ACC112 (cell line): ENCODE results near the gene PHTF1.
"Not testable (repeated sequence)": the region's sequence is repeated elsewhere in the genome, so short reads cannot be mapped to it uniquely, and the experiment has no call there.

Experiments
- H2AFZ ChIP-seq: fragments of 200-600 bp; sonication (generic); one replicate; pipeline ENCODE4 v1.6.0; 2017; ENCODE audit warnings: antibody characterized with exemption, low read length; ENCODE audit not compliant: unreplicated experiment
- H3K27ac ChIP-seq: fragments of 200-600 bp; sonication (generic); 2 replicates; pipeline ENCODE4 v1.5.1; 2014; ENCODE audit warnings: low read depth, mild to moderate bottlenecking, antibody characterized with exemption, low read length, moderate library complexity
- H3K27me3 ChIP-seq: fragments of 200-600 bp; sonication (generic); 2 replicates; pipeline ENCODE4 v1.6.1; 2014; ENCODE audit warnings: mild to moderate bottlenecking, antibody characterized with exemption, low read length, moderate library complexity, mixed read lengths; ENCODE audit not compliant: insufficient read depth
- H3K36me3 ChIP-seq: fragments of 200-600 bp; sonication (generic); 2 replicates; pipeline ENCODE4 v1.6.1; 2016; ENCODE audit warnings: mild to moderate bottlenecking, antibody characterized with exemption, low read length, moderate library complexity, mixed read lengths; ENCODE audit not compliant: insufficient read depth
- H3K4me1 ChIP-seq: fragments of 200-600 bp; sonication (generic); one replicate; pipeline ENCODE4 v1.6.1; 2016; ENCODE audit warnings: low read length, mixed read lengths; ENCODE audit not compliant: insufficient read depth, unreplicated experiment, control insufficient read depth
- H3K4me3 ChIP-seq: fragments of 200-600 bp; sonication (generic); 2 replicates; pipeline ENCODE4 v1.5.1; 2014; ENCODE audit warnings: mild to moderate bottlenecking, low read depth, low read length
- H3K79me2 ChIP-seq: fragments of 200-600 bp; sonication (generic); one replicate; pipeline ENCODE4 v1.6.0; 2016; ENCODE audit warnings: low read length; ENCODE audit not compliant: control insufficient read depth, unreplicated experiment, insufficient read depth

PHTF1 gene

DNA sequence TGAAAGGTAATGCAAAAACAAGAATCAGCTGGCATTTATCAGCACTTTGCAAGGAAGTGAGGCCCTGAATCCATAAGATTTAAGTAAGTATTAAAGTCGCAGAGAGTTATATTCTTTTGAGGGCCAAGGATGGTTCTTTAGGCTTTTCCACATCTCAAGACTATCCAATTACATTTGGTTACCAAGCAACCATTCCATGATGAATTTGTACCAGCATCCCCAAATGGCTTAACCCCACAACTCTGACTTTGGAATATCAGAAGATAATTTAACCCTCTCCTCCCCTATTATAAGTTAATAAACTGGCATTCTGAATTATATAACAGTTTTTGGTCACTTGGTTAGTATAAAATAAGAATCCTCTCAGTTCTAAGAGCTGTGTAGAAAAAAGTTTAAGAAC is 2.8 kb downstream of the PHTF1 start:
- Histone ChIP-seq H3K4me1 (peaks cover 18% of the 10 kb centered on the region), H3K79me2 (peaks cover 42% of the 10 kb centered on the region), H3K27ac (no peak overlapping the region), H2AFZ (no peak overlapping the region), H3K27me3 (no peaks in the 10 kb centered on the region), H3K36me3 (peaks cover 5% of the 10 kb centered on the region), H3K4me3 (peak overlapping the region; percentile 92)

DNA sequence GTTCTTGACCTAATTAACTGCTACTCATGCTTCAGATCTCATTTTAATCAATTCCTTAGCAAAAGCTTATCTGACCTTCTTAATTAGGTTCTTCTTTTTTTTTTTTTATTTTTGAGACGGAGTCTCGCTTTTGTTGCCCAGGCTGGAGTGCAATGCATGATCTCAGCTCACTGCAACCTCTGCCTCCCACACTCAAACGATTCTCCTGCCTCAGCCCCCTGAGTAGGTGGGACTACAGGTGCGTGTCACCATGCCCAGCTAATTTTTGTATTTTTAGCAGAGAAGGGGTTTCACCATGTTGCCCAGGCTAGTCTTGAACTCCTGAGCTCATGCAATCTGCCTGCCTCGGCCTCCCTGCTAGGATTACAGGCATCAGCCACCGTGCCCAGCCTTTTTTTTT is 6.0 kb downstream of the PHTF1 start:
- H2AFZ ChIP-seq, H3K36me3 ChIP-seq, H3K27ac ChIP-seq, H3K4me3 ChIP-seq, H3K27me3 ChIP-seq: not testable (repeated sequence)
- Histone ChIP-seq H3K79me2 (peaks cover 36% of the 10 kb centered on the region), H3K4me1 (peaks cover 12% of the 10 kb centered on the region)

GRCh38 chr1:113751516-113751915 is 7.8 kb downstream of the PHTF1 start:
- H3K36me3 ChIP-seq: peaks cover 9% of the 10 kb centered on the region
- H3K4me3 ChIP-seq: no peak overlapping the region
- no peak overlapping the region for H3K27ac ChIP-seq
- H3K4me1 ChIP-seq: peaks cover 18% of the 10 kb centered on the region
- no peaks in the 10 kb centered on the region for H3K27me3 ChIP-seq
- no peak overlapping the region for H2AFZ ChIP-seq
- H3K79me2 ChIP-seq: peaks cover 22% of the 10 kb centered on the region

DNA sequence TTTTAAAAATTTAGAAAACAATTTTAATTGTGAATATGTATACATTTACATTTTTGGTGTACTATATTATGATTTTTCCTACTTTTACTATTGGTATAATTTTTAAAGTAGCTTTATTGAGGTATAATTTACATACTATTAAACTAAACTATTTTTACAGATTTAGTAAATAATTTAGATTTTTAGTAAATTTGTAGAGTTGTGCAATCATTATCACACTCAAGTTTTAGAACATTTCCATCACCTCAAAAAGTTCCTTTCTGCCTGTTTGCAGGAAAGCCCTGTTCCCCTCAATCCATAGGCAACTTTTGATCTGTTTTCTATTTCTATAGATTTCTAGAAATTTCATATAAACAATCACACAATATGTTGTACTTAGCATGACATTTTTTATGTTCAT is 8.2 kb downstream of the PHTF1 start:
- H2AFZ ChIP-seq: no peak overlapping the region
- no peaks in the 10 kb centered on the region for H3K27me3 ChIP-seq
- H3K36me3 ChIP-seq: peaks cover 9% of the 10 kb centered on the region
- H3K4me3 ChIP-seq: no peak overlapping the region
- peaks cover 18% of the 10 kb centered on the region for H3K79me2 ChIP-seq
- H3K27ac ChIP-seq: no peak overlapping the region
- peaks cover 15% of the 10 kb centered on the region for H3K4me1 ChIP-seq

DNA sequence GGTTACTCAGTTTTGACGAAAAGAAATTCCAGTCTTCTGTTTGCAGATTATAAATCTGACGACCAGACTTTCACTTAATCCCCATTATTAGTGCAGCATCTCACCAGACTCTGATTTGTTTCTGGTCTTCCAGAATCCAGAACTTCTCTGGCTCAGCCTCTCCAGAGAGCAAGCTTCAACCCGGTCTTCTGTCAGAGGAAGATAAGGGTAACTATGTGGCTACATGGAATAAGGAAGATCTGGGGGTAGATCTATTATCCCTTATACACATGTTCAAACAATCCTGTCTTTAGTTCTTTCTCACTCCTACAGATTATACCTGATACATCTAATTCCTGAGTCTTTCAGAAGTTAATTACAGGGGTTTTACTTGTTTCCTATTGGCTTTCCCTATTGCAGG is 9.9 kb downstream of the PHTF1 start:
- Histone ChIP-seq H3K27ac (no peak overlapping the region), H3K36me3 (peaks cover 9% of the 10 kb centered on the region), H3K27me3 (no peaks in the 10 kb centered on the region), H3K79me2 (peaks cover 13% of the 10 kb centered on the region), H2AFZ (no peak overlapping the region), H3K4me3 (no peak overlapping the region), H3K4me1 (peaks cover 13% of the 10 kb centered on the region)

GRCh38 chr1:113747376-113747775 is 11.9 kb downstream of the PHTF1 start:
- no peak overlapping the region for H3K27ac ChIP-seq
- no peak overlapping the region for H2AFZ ChIP-seq
- H3K4me1 ChIP-seq: peaks cover 13% of the 10 kb centered on the region
- no peaks in the 10 kb centered on the region for H3K27me3 ChIP-seq
- peaks cover 4% of the 10 kb centered on the region for H3K36me3 ChIP-seq
- no peak overlapping the region for H3K4me3 ChIP-seq
- peaks cover 9% of the 10 kb centered on the region for H3K79me2 ChIP-seq

DNA sequence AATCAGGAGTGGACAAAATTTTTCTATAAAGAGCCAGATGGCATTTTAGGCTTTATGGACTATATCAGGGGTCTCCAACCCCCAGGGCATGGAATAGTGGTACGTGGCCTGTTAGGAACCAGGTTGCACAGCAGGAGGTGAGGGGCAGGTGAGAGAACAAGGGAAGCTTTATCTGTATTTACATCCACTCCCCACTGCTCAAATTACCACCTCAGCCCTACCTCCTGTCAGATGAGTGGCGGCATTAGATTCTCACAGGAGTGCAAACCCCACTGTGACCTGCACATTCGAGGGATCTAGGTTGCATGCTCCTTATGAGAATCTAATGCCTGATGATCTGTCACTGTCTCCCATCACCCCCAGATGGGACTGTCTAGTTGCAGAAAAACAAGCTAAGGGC is 13.9 kb downstream of the PHTF1 start:
- no peak overlapping the region for H3K27ac ChIP-seq
- H3K27me3 ChIP-seq: no peaks in the 10 kb centered on the region
- H3K79me2 ChIP-seq: peaks cover 9% of the 10 kb centered on the region
- H3K4me1 ChIP-seq: peaks cover 13% of the 10 kb centered on the region
- H3K4me3 ChIP-seq: no peak overlapping the region
- H3K36me3 ChIP-seq: no peaks in the 10 kb centered on the region
- H2AFZ ChIP-seq: no peak overlapping the region

DNA sequence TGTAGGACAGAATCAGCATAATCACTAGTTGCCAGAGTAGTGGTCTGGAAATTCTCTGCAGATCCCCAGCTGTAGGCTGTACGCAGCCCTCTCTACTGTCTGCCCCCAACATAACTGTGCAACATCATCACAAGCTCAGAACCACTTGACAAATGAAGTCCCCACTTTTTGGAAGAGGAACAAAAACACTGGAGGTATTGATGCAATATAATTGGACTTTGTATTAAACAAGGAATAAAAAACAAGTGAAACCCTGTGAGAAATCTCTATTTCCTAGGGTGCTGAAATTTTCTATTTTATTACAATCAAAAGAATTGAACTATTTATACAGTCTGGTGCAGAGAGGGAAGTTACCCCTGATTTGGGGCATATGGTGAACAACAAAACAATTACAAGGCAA is 15.2 kb downstream of the PHTF1 start:
- no peak overlapping the region for H3K4me3 ChIP-seq
- no peak overlapping the region for H2AFZ ChIP-seq
- H3K79me2 ChIP-seq: peaks cover 9% of the 10 kb centered on the region
- no peaks in the 10 kb centered on the region for H3K27me3 ChIP-seq
- peaks cover 13% of the 10 kb centered on the region for H3K4me1 ChIP-seq
- no peaks in the 10 kb centered on the region for H3K36me3 ChIP-seq
- H3K27ac ChIP-seq: no peak overlapping the region

GRCh38 chr1:113742515-113742914 is 16.8 kb downstream of the PHTF1 start:
- no peak overlapping the region for H3K27ac ChIP-seq
- H3K4me1 ChIP-seq: peaks cover 7% of the 10 kb centered on the region
- H3K79me2 ChIP-seq: peaks cover 9% of the 10 kb centered on the region
- H2AFZ ChIP-seq: no peak overlapping the region
- no peak overlapping the region for H3K4me3 ChIP-seq
- H3K36me3 ChIP-seq: peaks cover 7% of the 10 kb centered on the region; the same call in 1 of the 2 replicates
- H3K27me3 ChIP-seq: no peaks in the 10 kb centered on the region

GRCh38 chr1:113734357-113735055 is 24.8 kb downstream of the PHTF1 start:
- Histone ChIP-seq H2AFZ (no peak overlapping the region), H3K4me3 (no peak overlapping the region), H3K36me3 (peaks cover 13% of the 10 kb centered on the region; the same call in 1 of the 2 replicates), H3K27me3 (no peaks in the 10 kb centered on the region), H3K79me2 (no peaks in the 10 kb centered on the region), H3K27ac (no peak overlapping the region), H3K4me1 (no peaks in the 10 kb centered on the region)

- Histone ChIP-seq H3K27me3 (no peaks in the 10 kb centered on the region), H3K79me2 (no peaks in the 10 kb centered on the region), H2AFZ (no peak overlapping the region), H3K4me1 (no peaks in the 10 kb centered on the region), H3K4me3 (no peak overlapping the region), H3K27ac (no peak overlapping the region), H3K36me3 (peaks cover 7% of the 10 kb centered on the region; the same call in 1 of the 2 replicates)
These were observed 26.5 kb downstream of the PHTF1 start for GRCh38 chr1:113732802-113733201.
